ENCODE data around the gene IFT81. TPM values are rescaled to one million over a fixed set of nuclear protein-coding genes. Genes with fewer than 3 reads are reported as not detected.

Gene IFT81
- total RNA-seq, 1 donor from 2014 or later, result 18.7 TPM

DNA sequence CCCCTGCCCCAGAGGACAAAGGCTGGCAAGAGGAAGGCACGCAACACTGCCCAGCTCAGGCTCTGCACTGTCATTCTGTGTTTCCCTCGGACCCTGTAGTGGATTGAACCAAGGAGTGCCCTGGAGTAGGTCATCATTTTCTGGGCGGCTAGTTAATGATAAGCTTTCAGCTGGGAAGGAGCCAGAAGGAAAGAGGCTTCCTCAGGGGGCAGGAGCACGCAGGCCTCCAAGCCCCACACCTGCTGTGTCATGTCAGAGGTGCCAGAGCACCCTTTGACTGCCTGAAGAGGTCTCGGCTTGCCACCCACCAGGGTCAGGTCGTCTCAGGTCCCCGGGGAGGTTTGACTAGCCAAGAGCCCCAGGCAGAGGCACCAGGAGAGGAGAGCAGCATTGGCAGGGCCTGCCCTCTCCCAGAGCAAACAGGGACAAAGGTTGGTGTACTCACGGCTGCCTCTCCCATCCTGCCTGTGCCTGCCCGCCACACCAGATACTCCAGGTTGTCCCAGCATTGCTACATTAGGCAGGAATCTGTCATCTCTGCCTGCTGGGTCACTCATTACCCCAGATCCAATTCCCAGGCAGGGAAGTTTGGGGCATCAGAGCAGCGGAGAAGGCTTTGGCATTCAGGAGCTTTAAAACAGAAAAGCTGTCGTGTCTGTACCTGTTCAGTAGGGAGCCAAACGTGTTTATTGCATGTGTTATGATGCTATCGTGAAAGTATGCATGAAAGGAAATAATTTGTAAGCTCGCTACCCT is 123.4 kb downstream of the IFT81 start:
- no peak for DNase-seq (ENCODE audit: low spot score)
- Mint-ChIP-seq H3K27ac (ENCODE audit: unreplicated experiment) (no peak overlapping the region), H3K4me1 (ENCODE audit: unreplicated experiment) (peaks cover 2% of the 10 kb centered on the region)

DNA sequence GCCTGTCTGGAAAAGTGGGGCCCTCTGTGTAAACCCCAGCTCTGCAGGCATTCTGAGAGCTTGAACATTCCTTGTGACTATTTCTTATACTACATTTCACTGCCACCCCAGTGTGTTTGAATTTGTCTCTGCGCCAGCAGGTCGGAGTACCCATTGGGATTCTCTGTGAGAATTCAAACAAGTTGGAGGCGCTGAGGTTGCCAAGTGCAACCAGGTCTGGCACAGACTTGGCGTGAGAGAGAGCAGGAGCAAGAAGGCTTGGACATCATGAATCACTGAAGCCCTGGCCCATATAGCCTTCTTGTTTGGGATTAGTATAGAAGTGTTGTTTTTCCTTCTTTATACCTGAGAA is 123.9 kb downstream of the IFT81 start:
- Mint-ChIP-seq H3K4me1 (ENCODE audit: unreplicated experiment) (peaks cover 2% of the 10 kb centered on the region), H3K4me3 (ENCODE audit: unreplicated experiment) (no peak overlapping the region), H3K36me3 (ENCODE audit: low read depth, unreplicated experiment) (peaks cover 3% of the 10 kb centered on the region), H3K27me3 (ENCODE audit: unreplicated experiment) (peaks cover 4% of the 10 kb centered on the region), H3K9me3 (ENCODE audit: unreplicated experiment) (no peaks in the 10 kb centered on the region), H3K27ac (ENCODE audit: unreplicated experiment) (no peak overlapping the region)
- TF ChIP-seq, protein P1, sequence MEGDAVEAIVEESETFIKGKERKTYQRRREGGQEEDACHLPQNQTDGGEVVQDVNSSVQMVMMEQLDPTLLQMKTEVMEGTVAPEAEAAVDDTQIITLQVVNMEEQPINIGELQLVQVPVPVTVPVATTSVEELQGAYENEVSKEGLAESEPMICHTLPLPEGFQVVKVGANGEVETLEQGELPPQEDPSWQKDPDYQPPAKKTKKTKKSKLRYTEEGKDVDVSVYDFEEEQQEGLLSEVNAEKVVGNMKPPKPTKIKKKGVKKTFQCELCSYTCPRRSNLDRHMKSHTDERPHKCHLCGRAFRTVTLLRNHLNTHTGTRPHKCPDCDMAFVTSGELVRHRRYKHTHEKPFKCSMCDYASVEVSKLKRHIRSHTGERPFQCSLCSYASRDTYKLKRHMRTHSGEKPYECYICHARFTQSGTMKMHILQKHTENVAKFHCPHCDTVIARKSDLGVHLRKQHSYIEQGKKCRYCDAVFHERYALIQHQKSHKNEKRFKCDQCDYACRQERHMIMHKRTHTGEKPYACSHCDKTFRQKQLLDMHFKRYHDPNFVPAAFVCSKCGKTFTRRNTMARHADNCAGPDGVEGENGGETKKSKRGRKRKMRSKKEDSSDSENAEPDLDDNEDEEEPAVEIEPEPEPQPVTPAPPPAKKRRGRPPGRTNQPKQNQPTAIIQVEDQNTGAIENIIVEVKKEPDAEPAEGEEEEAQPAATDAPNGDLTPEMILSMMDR (IDR thresholded peaks at IDR 0.05; ENCODE audit: unreplicated experiment), result no peak
- no peak for DNase-seq (ENCODE audit: low spot score)

More for the DNA sequence above, 123.4 kb downstream of the IFT81 start:
- TF ChIP-seq, protein P1 (IDR thresholded peaks at IDR 0.05; ENCODE audit: unreplicated experiment), result no peak
- no peak overlapping the region for H3K4me3 Mint-ChIP-seq (ENCODE audit: unreplicated experiment)
- no peaks in the 10 kb centered on the region for H3K9me3 Mint-ChIP-seq (ENCODE audit: unreplicated experiment)
- H3K27me3 Mint-ChIP-seq (ENCODE audit: unreplicated experiment), result peaks cover 3% of the 10 kb centered on the region
- H3K36me3 Mint-ChIP-seq (ENCODE audit: low read depth, unreplicated experiment), result peaks cover 3% of the 10 kb centered on the region

DNA sequence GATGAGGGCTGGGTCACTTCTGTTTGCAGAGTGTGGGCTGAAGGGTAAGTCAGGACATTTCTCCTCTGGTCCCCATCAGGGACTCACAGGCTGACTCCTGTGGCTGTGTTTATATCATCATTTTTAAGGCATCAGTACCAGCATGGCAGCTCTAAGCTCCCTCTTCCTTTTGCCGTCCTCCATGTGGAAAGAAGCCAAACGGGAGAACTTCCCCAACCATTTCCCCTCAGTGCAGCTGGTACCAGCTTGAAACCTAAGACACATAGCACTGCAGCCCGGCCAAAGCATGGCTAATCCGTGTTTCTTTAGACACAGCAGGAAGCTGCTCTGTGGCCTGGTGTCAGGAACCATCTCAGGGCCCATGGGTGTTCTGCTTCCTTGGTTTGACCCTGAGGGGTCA is 124.9 kb downstream of the IFT81 start:
- TF ChIP-seq, protein P1 (IDR thresholded peaks at IDR 0.05; ENCODE audit: unreplicated experiment), result no peak
- H3K27me3 Mint-ChIP-seq (ENCODE audit: unreplicated experiment), result peaks cover 4% of the 10 kb centered on the region
- H3K4me1 Mint-ChIP-seq (ENCODE audit: unreplicated experiment), result peaks cover 2% of the 10 kb centered on the region
- no peak overlapping the region for H3K4me3 Mint-ChIP-seq (ENCODE audit: unreplicated experiment)
- H3K9me3 Mint-ChIP-seq (ENCODE audit: unreplicated experiment), result no peaks in the 10 kb centered on the region
- peaks cover 3% of the 10 kb centered on the region for H3K36me3 Mint-ChIP-seq (ENCODE audit: low read depth, unreplicated experiment)
- H3K27ac Mint-ChIP-seq (ENCODE audit: unreplicated experiment), result no peak overlapping the region
- DNase-seq (ENCODE audit: low spot score), result no peak

DNA sequence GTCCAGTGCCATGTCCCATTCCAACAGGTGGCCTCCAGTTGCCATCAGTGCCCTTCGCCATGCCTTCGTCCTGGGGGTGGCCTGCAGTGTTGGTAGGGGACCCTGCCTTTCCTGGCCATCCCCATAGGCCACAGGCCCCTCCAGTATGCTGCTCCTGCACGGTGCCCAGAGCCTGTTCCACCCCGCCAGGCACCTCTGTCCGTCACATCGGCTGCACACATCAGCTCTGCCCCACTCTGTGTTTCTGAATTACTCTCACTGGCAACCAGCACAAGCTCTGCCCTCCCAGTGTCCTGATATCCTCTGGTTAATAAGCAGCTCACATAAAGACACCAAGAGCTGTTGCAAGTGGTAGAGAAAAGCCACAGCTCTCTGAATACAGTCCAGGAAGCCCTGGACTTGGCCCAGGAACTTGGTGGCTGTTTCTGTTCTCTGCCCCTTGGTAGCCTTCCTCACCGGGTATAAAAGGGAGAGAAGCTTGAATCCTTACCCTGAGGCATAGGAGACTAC is 125.6 kb downstream of the IFT81 start:
- TF ChIP-seq, protein P1 (IDR thresholded peaks at IDR 0.05; ENCODE audit: unreplicated experiment), result no peak
- no peak overlapping the region for H3K4me3 Mint-ChIP-seq (ENCODE audit: unreplicated experiment)
- H3K27ac Mint-ChIP-seq (ENCODE audit: unreplicated experiment), result no peak overlapping the region
- peaks cover 4% of the 10 kb centered on the region for H3K27me3 Mint-ChIP-seq (ENCODE audit: unreplicated experiment)
- peaks cover 2% of the 10 kb centered on the region for H3K4me1 Mint-ChIP-seq (ENCODE audit: unreplicated experiment)
- no peak for DNase-seq (ENCODE audit: low spot score)
- no peaks in the 10 kb centered on the region for H3K9me3 Mint-ChIP-seq (ENCODE audit: unreplicated experiment)
- peaks cover 3% of the 10 kb centered on the region for H3K36me3 Mint-ChIP-seq (ENCODE audit: low read depth, unreplicated experiment)

- H3K36me3 Mint-ChIP-seq (ENCODE audit: low read depth, unreplicated experiment), result no peaks in the 10 kb centered on the region
- DNase-seq (ENCODE audit: low spot score), result no peak
- H3K27me3 Mint-ChIP-seq (ENCODE audit: unreplicated experiment), result peaks cover 4% of the 10 kb centered on the region
- H3K4me1 Mint-ChIP-seq (ENCODE audit: unreplicated experiment), result peaks cover 2% of the 10 kb centered on the region
- H3K4me3 Mint-ChIP-seq (ENCODE audit: unreplicated experiment), result no peak overlapping the region
- H3K9me3 Mint-ChIP-seq (ENCODE audit: unreplicated experiment), result no peaks in the 10 kb centered on the region
- no peak overlapping the region for H3K27ac Mint-ChIP-seq (ENCODE audit: unreplicated experiment)
- TF ChIP-seq, protein P1 (IDR thresholded peaks at IDR 0.05; ENCODE audit: unreplicated experiment), result no peak
Measured at GRCh38 chr12:110251381-110251780, 127.2 kb downstream of the IFT81 start.
